BLaER1 treated with 17β-estradiol and CSF1 and Interleukin-3, amounts not matched to agents 10 nM and 100 nM (cell line): Measurements from ENCODE around the gene SCN4B.

Experiments used
- H3K27ac ChIP-seq, 11 experiments: shearing (Covaris generic); formaldehyde crosslinking; 2 replicates each; pipeline ENCODE4 v1.8.1; 2022
- H3K27me3 ChIP-seq, 11 experiments: shearing (Covaris generic); formaldehyde crosslinking; 2 replicates each; pipeline ENCODE4 v1.8.1; 2022
- H3K36me3 ChIP-seq, 11 experiments: shearing (Covaris generic); formaldehyde crosslinking; 2 replicates each; pipeline ENCODE4 v1.8.1; 2022
- H3K4me1 ChIP-seq, 10 experiments: shearing (Covaris generic); formaldehyde crosslinking; 2 replicates each; pipeline ENCODE4 v1.8.1; 2022
- H3K4me2 ChIP-seq, 11 experiments: shearing (Covaris generic); formaldehyde crosslinking; 2 replicates each; pipeline ENCODE4 v1.8.1; 2022
- H3K4me3 ChIP-seq, 10 experiments: shearing (Covaris generic); formaldehyde crosslinking; 2 replicates each; pipeline ENCODE4 v1.8.1; 2022
- H3K9ac ChIP-seq, 11 experiments: shearing (Covaris generic); formaldehyde crosslinking; 2 replicates each; pipeline ENCODE4 v1.8.1; 2022
- H3K9me3 ChIP-seq, 11 experiments: shearing (Covaris generic); formaldehyde crosslinking; replicated peaks in 1 of 11; 2 replicates each; pipeline ENCODE4 v1.8.1; 2022
- H4K20me1 ChIP-seq, 11 experiments: shearing (Covaris generic); formaldehyde crosslinking; 2 replicates each; pipeline ENCODE4 v1.8.1; 2022
- Cebpa-rat ChIP-seq, 11 experiments: shearing (Covaris generic); IDR thresholded peaks; 2 replicates each; pipeline ENCODE4 v1.8.1; 2022

SCN4B gene

DNA sequence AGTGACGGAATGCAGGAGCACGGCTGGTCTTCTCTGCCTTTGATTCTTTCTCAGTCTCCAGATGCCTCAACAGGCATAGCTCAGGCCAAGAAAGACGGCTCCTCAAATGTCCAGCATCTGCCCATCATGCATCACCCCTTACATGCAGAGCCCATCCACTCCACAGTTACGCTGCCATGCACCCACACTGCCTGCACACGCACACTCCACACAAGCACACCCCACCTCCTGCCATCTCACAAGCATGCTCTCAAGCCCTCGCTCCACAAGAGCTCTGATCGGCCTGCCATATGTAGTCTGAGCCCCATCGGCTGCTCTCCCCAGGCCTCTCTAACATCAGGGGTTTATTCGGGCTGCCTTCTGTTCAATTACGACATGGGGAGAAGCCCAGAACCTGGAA lies 18.8 kb downstream of the SCN4B start:
- H3K27me3 ChIP-seq: no peaks in the 10 kb centered on the region
- H3K9me3 ChIP-seq: no peaks in the 10 kb centered on the region
- no peak overlapping the region for H3K4me3 ChIP-seq
- H3K4me2 ChIP-seq: no peak overlapping the region
- H3K4me1 ChIP-seq: peaks cover 0 to 15% (median 0%) of the 10 kb centered on the region in 10 experiments; a peak in 8 of 20 replicates
- H3K36me3 ChIP-seq: no peaks in the 10 kb centered on the region
- no peak overlapping the region for H3K27ac ChIP-seq
- TF ChIP-seq Cebpa-rat (IDR thresholded peaks at IDR 0.05): no peak
- no peaks in the 10 kb centered on the region for H4K20me1 ChIP-seq
- H3K9ac ChIP-seq: no peak overlapping the region

DNA sequence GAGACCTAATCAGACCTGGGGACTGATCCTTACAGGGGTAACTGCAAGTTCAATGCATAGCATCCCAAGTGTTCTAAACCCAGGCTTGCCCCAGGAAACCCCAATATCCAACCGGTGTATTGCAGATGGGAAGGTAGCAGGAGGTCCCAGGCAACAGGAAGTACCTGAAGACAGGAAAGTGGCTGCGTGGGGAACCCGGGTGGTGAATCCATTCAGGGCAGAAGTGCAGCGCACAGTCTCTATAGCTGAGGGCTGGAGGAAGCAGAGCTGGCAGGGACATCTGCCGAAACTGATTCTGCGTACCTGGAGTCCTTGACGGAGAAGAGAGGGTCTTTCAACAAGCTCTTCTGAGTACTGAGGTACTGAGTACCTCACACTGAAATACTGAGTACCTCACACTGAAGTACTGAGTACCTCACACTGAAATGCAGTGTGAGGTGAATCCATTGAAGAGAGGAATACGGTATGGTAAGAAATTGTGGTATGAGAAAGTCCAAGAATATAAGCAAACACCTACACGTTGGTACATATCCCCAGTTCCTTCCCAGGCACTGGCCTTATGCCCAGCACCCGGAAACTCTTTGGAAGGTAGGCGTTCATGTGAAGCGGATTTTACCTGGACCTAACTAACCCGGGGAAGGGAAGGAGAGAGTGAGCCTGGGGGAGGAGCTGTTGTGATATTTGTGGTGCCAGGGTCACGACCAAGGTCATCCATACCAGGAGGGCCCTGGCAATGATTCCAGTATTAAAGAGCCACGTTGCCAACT lies 20.1 kb downstream of the SCN4B start:
- Histone ChIP-seq H4K20me1 (no peaks in the 10 kb centered on the region), H3K4me1 (peaks cover 0 to 22% (median 0%) of the 10 kb centered on the region in 10 experiments; a peak in 8 of 20 replicates), H3K4me2 (no peak overlapping the region), H3K9me3 (no peaks in the 10 kb centered on the region), H3K36me3 (no peaks in the 10 kb centered on the region), H3K27ac (no peak overlapping the region), H3K9ac (no peak overlapping the region), H3K27me3 (no peaks in the 10 kb centered on the region), H3K4me3 (no peak overlapping the region)
- TF ChIP-seq Cebpa-rat (IDR thresholded peaks at IDR 0.05): no peak

- H3K27me3 ChIP-seq: no peaks in the 10 kb centered on the region
- TF ChIP-seq Cebpa-rat (IDR thresholded peaks at IDR 0.05): no peak
These were observed 23.0 kb downstream of the SCN4B start for GRCh38 chr11:118129471-118130172.

DNA sequence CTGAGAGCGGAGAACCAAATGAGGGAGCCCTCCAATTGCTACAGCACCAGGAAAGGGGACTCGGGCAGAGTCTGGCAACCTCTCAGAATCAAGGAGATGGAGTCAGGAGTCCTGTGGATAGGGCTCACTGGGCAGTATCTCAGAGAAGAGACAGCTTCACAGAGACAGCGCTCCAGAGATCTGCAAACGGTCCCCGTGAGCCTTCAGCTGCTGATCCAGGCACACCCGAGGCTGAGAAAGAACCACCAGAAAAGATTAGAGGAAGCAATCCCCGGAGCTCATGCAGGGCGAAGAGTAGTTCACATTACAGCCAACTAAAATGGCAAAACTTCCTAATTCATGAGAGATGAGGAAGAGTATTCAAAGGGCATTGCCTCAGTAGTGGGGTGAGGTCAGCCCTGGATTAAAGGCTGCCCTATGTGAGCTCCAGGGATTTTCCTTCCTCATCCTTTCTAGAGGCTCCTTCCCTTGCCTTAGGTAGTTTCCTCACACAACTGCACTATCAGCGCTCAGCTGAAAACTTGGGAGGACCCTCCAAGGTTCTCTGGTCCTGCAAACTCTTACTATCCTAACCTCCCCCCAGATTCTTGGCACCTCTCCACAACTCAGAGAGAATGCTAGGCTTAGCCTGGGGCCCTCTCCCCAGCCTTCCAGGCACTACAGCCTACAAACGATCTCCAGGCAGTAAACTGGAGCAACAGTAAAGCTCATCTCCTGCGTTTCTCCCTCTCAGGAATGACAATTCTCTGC lies 23.7 kb downstream of the SCN4B start:
- peak overlapping the region in 1 of 11 experiments; percentile 4; a peak in 1 of 22 replicates for H3K27ac ChIP-seq
- H3K9me3 ChIP-seq: no peaks in the 10 kb centered on the region
- no peaks in the 10 kb centered on the region for H4K20me1 ChIP-seq
- no peaks in the 10 kb centered on the region for H3K27me3 ChIP-seq
- no peak for TF ChIP-seq Cebpa-rat (IDR thresholded peaks at IDR 0.05)
- H3K4me3 ChIP-seq: no peak overlapping the region
- H3K4me1 ChIP-seq: peaks cover 9 to 31% (median 12%) of the 10 kb centered on the region in 10 experiments
- no peak overlapping the region for H3K9ac ChIP-seq
- no peaks in the 10 kb centered on the region for H3K36me3 ChIP-seq
- peak overlapping the region in 3 of 11 experiments; percentile 37 to 68 (median 64); a peak in 6 of 22 replicates for H3K4me2 ChIP-seq

More at GRCh38 chr11:118129471-118130172, 23.0 kb downstream of the SCN4B start:
- no peak overlapping the region for H3K9ac ChIP-seq
- H4K20me1 ChIP-seq: no peaks in the 10 kb centered on the region
- peak overlapping the region in 4 of 11 experiments; percentile 3 to 68 (median 50); a peak in 7 of 22 replicates for H3K4me2 ChIP-seq
- H3K4me3 ChIP-seq: no peak overlapping the region
- peaks cover 8 to 30% (median 12%) of the 10 kb centered on the region in 10 experiments for H3K4me1 ChIP-seq
- no peaks in the 10 kb centered on the region for H3K9me3 ChIP-seq
- H3K27ac ChIP-seq: peak overlapping the region in 1 of 11 experiments; percentile 4; a peak in 1 of 22 replicates
- H3K36me3 ChIP-seq: no peaks in the 10 kb centered on the region

- Histone ChIP-seq H3K4me2 (peak overlapping the region in 2 of 11 experiments; percentile 64 to 68; a peak in 4 of 22 replicates), H3K9ac (no peak overlapping the region), H3K9me3 (no peaks in the 10 kb centered on the region), H3K27ac (no peak overlapping the region), H4K20me1 (no peaks in the 10 kb centered on the region), H3K36me3 (no peaks in the 10 kb centered on the region), H3K27me3 (no peaks in the 10 kb centered on the region), H3K4me1 (peaks cover 9 to 31% (median 12%) of the 10 kb centered on the region in 10 experiments), H3K4me3 (no peak overlapping the region)
- TF ChIP-seq Cebpa-rat (IDR thresholded peaks at IDR 0.05): no peak
These were observed 24.3 kb downstream of the SCN4B start for GRCh38 chr11:118128310-118128709.

DNA sequence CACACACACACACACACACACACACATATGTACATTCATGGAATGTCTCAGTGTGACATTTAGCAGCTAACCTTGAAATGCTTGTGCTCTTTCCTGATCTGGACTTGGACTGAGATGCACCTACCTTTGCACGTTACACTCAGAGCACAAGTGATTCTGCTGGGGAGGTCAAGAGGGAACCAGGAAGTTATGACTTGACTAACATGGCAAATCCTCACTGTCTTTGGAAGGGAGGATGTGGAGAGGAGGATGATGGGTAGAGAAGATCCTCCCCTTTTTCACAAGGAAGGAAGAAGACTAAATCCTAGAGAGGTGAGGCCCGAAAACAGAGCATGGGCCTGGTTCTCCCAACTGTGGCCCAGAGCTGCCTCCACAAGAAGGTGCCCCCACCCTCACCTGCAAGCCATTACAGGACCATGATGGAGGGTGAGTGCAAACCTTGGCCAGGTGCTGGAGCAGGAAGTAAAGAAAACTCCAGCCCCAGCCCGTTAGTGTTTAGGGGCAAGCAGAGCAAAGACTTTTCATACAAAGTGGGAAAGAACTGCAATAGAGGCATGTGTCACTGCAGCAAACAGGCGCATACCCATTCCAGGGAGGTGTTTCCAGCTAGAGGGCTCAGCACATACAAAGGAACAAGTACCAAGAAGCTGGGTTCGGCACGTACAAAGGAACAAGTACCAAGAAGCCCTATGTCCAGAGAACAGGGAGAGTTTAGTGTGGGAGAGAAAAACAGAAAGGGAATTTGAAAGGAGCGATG lies 26.4 kb downstream of the SCN4B start:
- Histone ChIP-seq H3K36me3 (no peaks in the 10 kb centered on the region), H3K9ac (no peak overlapping the region), H3K4me2 (peak overlapping the region in 1 of 11 experiments; percentile 3; a peak in 1 of 22 replicates), H4K20me1 (no peaks in the 10 kb centered on the region), H3K27ac (no peak overlapping the region), H3K27me3 (no peaks in the 10 kb centered on the region), H3K9me3 (peaks cover 0 to 1% (median 0%) of the 10 kb centered on the region in 11 experiments; a peak in 1 of 22 replicates), H3K4me1 (peaks cover 9 to 31% (median 12%) of the 10 kb centered on the region in 10 experiments), H3K4me3 (no peak overlapping the region)
- no peak for TF ChIP-seq Cebpa-rat (IDR thresholded peaks at IDR 0.05)

DNA sequence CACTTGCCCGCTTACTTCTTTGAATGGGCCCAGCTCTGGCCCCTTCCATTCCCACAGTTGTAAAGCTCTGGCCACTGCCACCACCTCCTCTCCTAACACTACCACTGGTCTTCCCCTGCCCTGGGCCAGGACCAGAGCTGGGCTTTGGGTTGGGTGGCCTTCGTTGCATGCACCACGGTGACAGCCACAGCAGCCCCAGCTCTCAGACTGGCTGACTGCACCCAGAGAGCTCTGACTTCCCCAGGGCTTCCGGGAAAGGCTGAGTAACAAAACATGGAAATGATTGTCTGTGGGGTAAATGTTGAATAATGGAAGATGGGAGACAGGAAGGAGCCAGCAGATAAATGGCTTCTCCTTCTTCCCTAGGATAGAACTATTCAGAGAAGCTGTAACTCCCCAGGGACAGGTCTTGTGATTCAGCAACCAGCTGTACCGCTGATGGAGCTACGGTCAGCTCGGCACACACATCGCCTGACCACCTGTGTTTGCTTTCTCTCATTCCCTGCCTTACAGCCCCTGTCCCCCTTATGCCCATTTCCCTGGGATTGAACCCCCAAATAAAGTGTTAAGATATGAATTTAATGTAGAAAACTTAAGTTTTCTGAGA lies 27.6 kb downstream of the SCN4B start:
- Histone ChIP-seq H3K27me3 (no peaks in the 10 kb centered on the region), H3K4me3 (no peak overlapping the region), H3K36me3 (no peaks in the 10 kb centered on the region), H3K9ac (no peak overlapping the region), H3K27ac (no peak overlapping the region), H3K9me3 (peaks cover 0 to 9% (median 5%) of the 10 kb centered on the region in 11 experiments; a peak in 5 of 22 replicates), H3K4me1 (peaks cover 9 to 29% (median 12%) of the 10 kb centered on the region in 10 experiments), H3K4me2 (peak overlapping the region; percentile 40 to 78 (median 51)), H4K20me1 (no peaks in the 10 kb centered on the region)
- TF ChIP-seq Cebpa-rat (IDR thresholded peaks at IDR 0.05): no peak

GRCh38 chr11:118120793-118121192 lies 31.8 kb downstream of the SCN4B start:
- TF ChIP-seq Cebpa-rat (IDR thresholded peaks at IDR 0.05): no peak
- Histone ChIP-seq H4K20me1 (no peaks in the 10 kb centered on the region), H3K9me3 (peaks cover 0 to 9% (median 5%) of the 10 kb centered on the region in 11 experiments; a peak in 5 of 22 replicates), H3K4me2 (no peak overlapping the region), H3K27ac (no peak overlapping the region), H3K36me3 (no peaks in the 10 kb centered on the region), H3K4me3 (no peak overlapping the region), H3K9ac (no peak overlapping the region), H3K27me3 (no peaks in the 10 kb centered on the region), H3K4me1 (peaks cover 20 to 34% (median 32%) of the 10 kb centered on the region in 10 experiments)
